HCEC 1CT (cell line): ENCODE results near the gene SKAP1.
"Not testable (repeated sequence)": the region's sequence is repeated elsewhere in the genome, so short reads cannot be mapped to it uniquely, and the experiment has no call there.

Experiments used
- DNase-seq: peaks from one replicate; pipeline ENCODE4 v3.0.0-alpha.2; 2017

SKAP1 gene

DNA sequence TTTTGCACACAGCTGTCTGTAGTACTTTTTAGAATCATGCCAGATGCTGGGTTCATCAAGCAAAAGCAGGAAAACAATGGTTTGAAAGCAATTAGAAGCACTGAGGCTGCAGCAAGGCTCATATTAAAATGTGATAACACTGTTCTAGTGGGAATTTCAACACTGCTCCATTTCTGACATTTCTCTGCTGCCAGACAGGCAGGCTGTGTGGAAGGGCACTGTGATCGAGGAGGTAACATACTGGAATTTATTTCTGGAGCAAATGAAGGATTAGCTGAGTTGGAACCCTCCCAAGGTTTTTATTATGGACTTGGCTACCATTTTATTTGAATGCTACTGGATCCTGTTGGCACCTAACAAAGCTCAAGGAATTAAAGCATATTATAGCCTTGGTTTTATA is 66.9 kb downstream of the SKAP1 start:
- no peak for DNase-seq

- DNase-seq: not testable (repeated sequence)
These were observed 69.0 kb downstream of the SKAP1 start for GRCh38 chr17:48360861-48361633.

- DNase-seq: no peak
These were observed 72.0 kb downstream of the SKAP1 start for GRCh38 chr17:48357779-48358602.

GRCh38 chr17:48356866-48357265 is 73.1 kb downstream of the SKAP1 start:
- DNase-seq: no peak

DNA sequence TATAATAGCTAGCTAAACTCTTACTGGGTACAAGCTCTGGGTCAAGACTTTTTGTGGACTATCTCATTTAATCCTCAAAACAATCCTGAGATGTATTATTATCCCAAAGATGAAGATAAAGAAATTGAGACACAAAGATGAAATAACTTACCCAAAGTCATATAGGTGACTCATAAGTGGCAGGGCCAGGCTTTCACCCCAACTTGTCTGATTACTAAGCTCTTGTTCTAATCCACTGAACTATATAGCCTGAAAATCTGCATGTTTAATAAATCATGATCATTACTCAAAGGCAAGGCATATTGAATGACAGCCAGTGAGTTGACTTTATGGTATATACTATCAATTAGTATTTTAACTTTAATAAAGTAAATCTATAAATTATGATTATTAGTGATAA is 77.4 kb downstream of the SKAP1 start:
- DNase-seq: peak; percentile 31

DNA sequence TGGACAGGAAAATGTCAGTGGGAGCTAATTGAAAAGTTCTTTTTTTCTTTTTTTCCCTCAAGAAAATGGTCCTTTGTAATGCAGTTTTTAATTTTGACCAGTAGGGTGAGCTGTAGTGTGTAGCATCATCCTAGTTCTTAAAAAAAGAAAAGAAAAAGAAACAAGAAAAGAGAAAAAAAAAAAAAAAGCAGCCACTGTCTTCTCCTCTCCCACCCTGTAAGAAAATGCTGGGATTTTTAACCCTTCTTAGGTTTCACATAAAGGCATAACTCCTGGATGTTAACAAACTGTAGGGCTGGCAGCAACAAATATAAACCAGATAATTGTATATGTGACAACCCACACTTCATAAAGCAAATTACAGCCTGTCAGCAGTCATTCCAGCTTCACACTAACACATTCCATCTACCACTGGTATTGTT is 78.1 kb downstream of the SKAP1 start:
- peak; percentile 47 for DNase-seq

GRCh38 chr17:48348352-48348751 is 81.7 kb downstream of the SKAP1 start:
- DNase-seq: no peak

DNA sequence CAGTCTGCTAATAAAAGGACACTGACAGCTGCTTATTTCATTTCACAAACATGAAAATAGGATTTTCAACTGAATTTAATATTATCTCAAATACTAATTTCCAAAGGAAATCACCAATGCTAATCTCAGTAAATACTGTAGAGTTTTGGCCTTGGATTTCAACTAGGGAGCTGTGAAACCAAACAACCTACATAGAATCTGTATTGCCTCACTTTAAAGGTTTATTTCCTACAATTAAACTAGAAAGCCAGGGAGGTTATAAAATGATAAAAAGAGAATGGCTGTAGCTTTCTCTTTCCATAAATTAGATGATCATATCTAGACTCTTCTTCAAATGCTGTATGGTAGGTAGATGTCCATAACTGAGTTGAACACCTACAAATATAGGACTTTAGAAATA is 82.8 kb downstream of the SKAP1 start:
- no peak for DNase-seq

GRCh38 chr17:48344251-48344650 is 85.8 kb downstream of the SKAP1 start:
- DNase-seq: no peak

DNA sequence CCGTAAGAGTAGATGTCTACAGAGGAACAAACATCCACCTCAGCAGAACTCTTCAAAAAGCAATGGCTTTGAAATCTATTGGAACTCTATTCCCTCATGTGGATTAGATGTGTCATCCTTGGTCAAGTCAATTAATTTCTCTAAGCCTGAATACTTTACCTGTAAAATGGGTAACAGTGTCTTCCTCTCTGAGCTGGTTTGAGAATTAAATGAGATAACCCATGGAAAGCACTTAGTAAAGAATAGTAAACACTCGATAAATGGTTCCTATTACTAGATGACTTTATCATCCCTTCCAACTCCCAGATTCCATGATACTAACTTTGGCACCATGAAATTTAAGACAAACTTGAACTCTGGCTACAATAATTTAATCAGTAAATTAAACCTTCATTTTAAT is 89.1 kb downstream of the SKAP1 start:
- DNase-seq: no peak

- no peak for DNase-seq
These were observed 91.3 kb downstream of the SKAP1 start for GRCh38 chr17:48338720-48339119.

DNA sequence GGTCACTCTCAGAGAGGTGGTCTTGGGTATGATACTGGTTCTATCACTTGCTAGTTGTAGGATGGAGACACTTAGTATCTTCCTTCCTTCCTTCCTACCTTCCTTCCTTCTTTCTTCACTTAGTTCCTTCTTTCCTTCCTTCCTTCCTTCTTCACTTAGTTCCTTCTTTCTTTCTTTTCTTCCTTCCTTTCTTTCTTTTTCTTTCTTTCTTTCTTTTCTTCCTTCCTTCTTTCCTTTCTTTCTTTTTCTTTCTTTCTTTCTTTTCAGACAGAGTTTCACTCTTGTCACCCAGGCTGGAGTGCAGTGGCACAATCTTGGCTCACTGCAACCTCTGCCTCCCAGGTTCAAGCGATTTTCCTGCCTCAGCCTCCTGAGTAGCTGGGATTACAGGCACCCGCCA is 92.1 kb downstream of the SKAP1 start:
- not testable (repeated sequence) for DNase-seq

- no peak for DNase-seq
These were observed 93.0 kb downstream of the SKAP1 start for GRCh38 chr17:48336986-48337385.

DNA sequence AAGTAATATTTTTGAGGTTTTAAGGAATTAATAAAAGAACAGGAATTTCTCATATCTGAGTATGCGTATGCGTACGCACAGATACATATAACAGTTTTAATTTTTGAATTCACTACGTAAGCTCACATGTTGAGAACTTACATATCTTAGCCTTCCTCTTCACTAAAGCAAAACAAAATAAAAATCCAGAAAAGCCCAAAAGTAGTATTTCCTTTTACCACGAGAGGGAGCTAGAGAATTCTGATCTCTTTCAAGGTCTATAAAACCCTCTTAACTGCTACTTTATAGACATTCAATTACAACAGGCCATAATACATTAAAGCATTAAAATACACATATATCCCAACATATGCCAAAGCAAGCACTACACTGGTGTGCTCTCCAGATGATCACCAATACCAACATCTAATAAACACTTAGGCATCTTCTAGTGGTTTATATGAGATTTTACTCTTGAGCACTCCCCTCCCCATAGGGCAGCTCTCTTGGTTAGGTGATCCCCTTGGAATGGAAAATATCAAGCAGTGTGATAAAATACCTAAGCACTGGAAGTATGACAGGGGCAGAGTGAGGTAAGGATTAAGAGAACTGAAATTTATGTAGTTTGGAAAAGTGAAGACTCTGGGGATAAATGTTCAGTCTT is 94.0 kb downstream of the SKAP1 start:
- peak; percentile 61 for DNase-seq

DNA sequence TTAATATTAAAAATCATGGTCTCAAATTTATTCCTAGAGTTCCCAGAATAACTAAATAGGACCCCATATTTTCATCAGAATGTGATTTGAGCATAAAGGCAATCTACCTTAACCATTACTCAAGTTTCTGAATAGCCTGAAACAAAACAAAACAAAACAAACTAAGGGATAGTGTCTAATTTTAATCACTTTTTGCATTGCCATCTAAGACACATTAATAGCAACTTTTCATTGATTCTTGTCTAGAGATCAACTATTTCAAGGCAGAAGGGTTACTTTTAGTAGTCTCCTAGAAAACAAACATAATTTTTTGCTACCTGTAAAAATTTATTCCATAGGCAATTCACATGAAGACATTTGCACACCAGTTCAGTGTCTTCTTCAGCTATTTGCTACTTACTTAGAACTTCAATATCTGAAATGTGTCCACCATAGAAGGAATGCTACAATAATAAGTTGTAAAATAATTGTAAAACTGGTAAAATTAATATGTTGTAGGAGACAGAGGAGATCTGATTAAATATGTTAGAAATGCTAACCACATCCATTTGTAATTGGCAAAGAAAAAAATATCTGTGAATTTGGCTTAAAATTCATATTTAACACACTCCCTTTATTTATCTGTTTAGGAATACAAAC is 94.7 kb downstream of the SKAP1 start:
- no peak for DNase-seq

DNA sequence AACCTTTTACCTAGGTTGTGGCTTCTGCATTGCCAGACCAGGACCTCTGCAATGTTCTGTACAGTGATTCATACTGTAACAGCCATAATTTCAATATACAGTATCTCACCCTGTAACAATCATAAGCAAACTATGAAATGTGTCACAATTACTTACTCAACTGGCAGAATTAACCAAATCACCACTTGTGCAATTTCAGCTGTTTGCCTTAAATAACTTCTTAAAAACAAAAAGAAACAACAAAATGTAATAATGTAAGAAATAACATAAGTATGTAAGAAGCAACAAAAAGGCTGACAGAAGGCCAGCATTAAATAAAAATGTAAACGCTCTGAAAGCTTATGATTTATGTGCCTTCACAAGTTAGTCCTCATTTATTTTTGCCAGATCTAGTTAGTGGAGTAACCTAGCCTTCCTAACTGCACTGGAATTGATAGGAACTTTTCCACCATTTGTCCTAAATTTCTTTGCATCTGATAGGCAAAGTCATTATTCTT is 96.9 kb downstream of the SKAP1 start:
- peak; percentile 84 for DNase-seq

- no peak for DNase-seq
These were observed 99.1 kb downstream of the SKAP1 start for GRCh38 chr17:48330887-48331286.

- DNase-seq: no peak
These were observed 99.6 kb downstream of the SKAP1 start for GRCh38 chr17:48330421-48330820.

- DNase-seq: no peak
These were observed 101.6 kb downstream of the SKAP1 start for GRCh38 chr17:48328457-48328856.

DNA sequence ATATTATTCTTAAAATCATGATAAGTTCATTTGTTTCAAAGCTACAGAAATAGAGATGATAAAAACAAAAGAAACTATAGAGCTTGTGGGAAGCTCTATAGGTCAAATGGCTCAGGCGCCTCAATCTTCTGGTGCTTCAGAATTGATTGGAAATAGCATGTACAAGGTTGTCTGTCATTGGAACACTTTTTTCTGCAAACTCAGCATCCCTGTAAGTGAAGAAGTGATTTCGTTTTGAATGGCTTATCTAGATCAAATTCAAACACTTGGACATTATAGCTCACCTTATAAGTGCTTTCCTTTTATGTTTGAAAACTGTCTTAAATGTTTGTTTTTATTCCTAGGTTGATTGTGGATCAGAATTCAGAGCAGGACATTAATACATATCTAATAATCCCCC is 103.7 kb downstream of the SKAP1 start:
- no peak for DNase-seq

DNA sequence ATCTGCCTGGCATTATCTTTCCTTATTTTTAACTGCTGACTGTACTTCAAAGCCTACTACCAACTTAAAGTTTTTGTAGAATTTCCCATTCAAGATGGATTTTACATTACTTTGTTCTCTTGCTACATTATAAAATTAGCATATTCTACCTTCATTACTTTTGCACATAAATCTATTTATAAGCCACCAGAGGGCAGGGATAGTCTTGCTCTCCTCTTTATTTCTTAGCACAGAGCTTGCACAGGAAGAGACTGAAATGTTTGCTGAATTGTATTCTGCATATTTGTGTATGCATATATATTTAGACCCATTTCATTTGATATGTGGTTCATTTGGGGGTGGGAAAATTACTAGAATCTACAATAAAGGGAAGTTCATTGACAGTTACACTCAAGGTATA is 108.0 kb downstream of the SKAP1 start:
- peak; percentile 55 for DNase-seq

GRCh38 chr17:48317732-48318131 is 112.3 kb downstream of the SKAP1 start:
- DNase-seq: no peak

- no peak for DNase-seq
These were observed 115.3 kb downstream of the SKAP1 start for GRCh38 chr17:48314716-48315115.
